DOHH2 (cell line): ENCODE measurements around the gene FILIP1L.

Experiments used
- EZH2phosphoT487 ChIP-seq: fragments of 200-600 bp; sonication (generic); IDR thresholded peaks from 2 replicates; pipeline ENCODE4 v1.6.1; 2017; ENCODE audit warnings: borderline replicate concordance, mild to moderate bottlenecking, antibody characterized with exemption, low read length, moderate library complexity, mixed read lengths
- TF ChIP-seq, protein P1 (sequence below): fragments of 200-600 bp; sonication (generic); IDR thresholded peaks from one replicate; pipeline ENCODE4 v1.5.1; 2014; ENCODE audit warnings: antibody characterized with exemption, mild to moderate bottlenecking, low read depth, low read length; ENCODE audit not compliant: poor library complexity, severe bottlenecking

DNA sequence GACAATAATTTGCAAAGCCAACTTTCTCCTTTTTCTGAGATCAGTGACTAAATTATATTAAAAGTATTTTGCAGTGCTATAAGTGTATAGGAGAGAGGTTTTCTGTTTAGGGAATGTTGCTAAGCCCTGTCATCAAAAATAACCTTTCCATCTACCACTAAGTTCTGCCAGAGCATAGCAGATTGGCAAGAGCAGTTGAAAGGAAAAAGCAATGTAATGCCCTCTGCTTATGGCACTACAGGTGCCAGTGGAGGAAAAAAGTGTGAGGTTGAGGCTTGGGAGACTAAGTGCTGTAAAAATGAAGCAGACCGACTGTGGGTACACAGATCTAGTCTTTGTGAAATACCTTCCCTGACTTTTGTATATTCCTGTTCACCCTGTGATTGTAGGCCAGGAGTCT is 11.5 kb downstream of the FILIP1L start:
- TF ChIP-seq, protein P1, sequence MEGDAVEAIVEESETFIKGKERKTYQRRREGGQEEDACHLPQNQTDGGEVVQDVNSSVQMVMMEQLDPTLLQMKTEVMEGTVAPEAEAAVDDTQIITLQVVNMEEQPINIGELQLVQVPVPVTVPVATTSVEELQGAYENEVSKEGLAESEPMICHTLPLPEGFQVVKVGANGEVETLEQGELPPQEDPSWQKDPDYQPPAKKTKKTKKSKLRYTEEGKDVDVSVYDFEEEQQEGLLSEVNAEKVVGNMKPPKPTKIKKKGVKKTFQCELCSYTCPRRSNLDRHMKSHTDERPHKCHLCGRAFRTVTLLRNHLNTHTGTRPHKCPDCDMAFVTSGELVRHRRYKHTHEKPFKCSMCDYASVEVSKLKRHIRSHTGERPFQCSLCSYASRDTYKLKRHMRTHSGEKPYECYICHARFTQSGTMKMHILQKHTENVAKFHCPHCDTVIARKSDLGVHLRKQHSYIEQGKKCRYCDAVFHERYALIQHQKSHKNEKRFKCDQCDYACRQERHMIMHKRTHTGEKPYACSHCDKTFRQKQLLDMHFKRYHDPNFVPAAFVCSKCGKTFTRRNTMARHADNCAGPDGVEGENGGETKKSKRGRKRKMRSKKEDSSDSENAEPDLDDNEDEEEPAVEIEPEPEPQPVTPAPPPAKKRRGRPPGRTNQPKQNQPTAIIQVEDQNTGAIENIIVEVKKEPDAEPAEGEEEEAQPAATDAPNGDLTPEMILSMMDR: no peak
- no peak for TF ChIP-seq EZH2phosphoT487
